NCI-H146 treated with DMSO at 0.1 percent for 48 hours (cell line): ENCODE data around the gene PNMA1.

Source experiments
- DNase-seq: peaks from one replicate; lab custom pipeline; 2025; ENCODE audit not compliant: unreplicated experiment; lab: John Stamatoyannopoulos, UW

The PNMA1 gene

GRCh38 chr14:73678698-73679097 is 35.5 kb downstream of the PNMA1 start:
- DNase-seq, result no peak

- no peak for DNase-seq
Observed at GRCh38 chr14:73674986-73675385, 39.2 kb downstream of the PNMA1 start.

- DNase-seq, result no peak
Observed at GRCh38 chr14:73667854-73668253, 46.3 kb downstream of the PNMA1 start.

- DNase-seq, result no peak
Observed at GRCh38 chr14:73666583-73666982, 47.6 kb downstream of the PNMA1 start.

GRCh38 chr14:73665130-73665529 is 49.1 kb downstream of the PNMA1 start:
- no peak for DNase-seq

- DNase-seq, result peak; percentile 1
Observed at GRCh38 chr14:73663548-73664212, 50.5 kb downstream of the PNMA1 start.

GRCh38 chr14:73662487-73662943 is 51.7 kb downstream of the PNMA1 start:
- DNase-seq, result no peak

GRCh38 chr14:73661872-73662271 is 52.3 kb downstream of the PNMA1 start:
- DNase-seq, result no peak
